Left ventricle myocardium inferior (tissue), 1 donor: Measurements from ENCODE around the gene NT5C3A. TPM values are rescaled to one million over a fixed set of nuclear protein-coding genes. Genes with fewer than 3 reads are reported as not detected.

Experiments
- DNase-seq: peaks from one replicate; pipeline ENCODE4 v3.0.0-alpha.2; 2020
- H3K27ac ChIP-seq: fragments of 200-600 bp; replicated peaks from 2 replicates; pipeline ENCODE4 v1.8.0; 2021
- H3K27me3 ChIP-seq: fragments of 200-600 bp; 2 replicates; pipeline ENCODE4 v1.8.0; 2021; ENCODE audit warnings: low read depth
- H3K36me3 ChIP-seq: fragments of 200-600 bp; 2 replicates; pipeline ENCODE4 v1.8.0; 2021
- H3K4me1 ChIP-seq: fragments of 200-600 bp; 2 replicates; pipeline ENCODE4 v1.8.0; 2021
- H3K4me3 ChIP-seq: fragments of 200-600 bp; 2 replicates; pipeline ENCODE4 v1.8.0; 2021; ENCODE audit warnings: mild to moderate bottlenecking, moderate library complexity
- H3K9me3 ChIP-seq: fragments of 200-600 bp; replicated peaks from 2 replicates; pipeline ENCODE4 v1.8.0; 2021
- intact Hi-C: fragments of 100-400 bp; cut with micrococcal nuclease; formaldehyde crosslinking; loops from one replicate; pipeline ENCODE4 v1.11.0; 2022
- total RNA-seq: library from RNA; stranded (reverse); fragmentation: NEBNext Ultra II Directional; extraction: Animal tissue kit (Norgen Biotek cat#: 25700); gene quantifications from one replicate; pipeline ENCODE4 v1.2.1, GENCODE V29; 2021
- TF ChIP-seq, protein P1 (sequence below): fragments of 200-600 bp; IDR thresholded peaks from 2 replicates; pipeline ENCODE4 v1.8.0; 2021; ENCODE audit warnings: antibody characterized with exemption, mild to moderate bottlenecking, borderline replicate concordance
- donor health status: DM: no; HTN: yes; CAD: no; lungs with severe emphysema.

Gene NT5C3A
- total RNA-seq, 1 donor from 2014 or later, result 33.4 TPM

DNA sequence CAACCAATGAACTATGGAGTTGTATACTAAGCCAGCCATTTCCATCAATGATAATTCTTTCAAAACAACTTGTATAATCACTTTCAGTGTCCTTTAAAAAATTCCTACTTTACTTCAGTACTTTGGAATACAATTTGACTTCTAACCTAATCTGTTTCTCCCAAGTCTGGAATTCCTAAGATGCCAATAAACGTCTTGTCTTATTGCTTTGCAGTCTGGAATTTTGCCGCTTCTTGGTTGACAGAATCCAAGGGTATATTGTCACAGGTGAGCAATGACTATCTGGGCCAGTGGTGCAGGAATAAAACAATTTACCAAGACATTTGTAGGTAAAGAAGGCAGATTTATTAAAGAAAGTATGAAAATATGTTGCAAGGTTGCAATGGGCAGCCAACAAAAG is 24.8 kb upstream of the NT5C3A start:
- intact Hi-C loops, result no loop called here
- H3K9me3 ChIP-seq, result no peaks in the 10 kb centered on the region

DNA sequence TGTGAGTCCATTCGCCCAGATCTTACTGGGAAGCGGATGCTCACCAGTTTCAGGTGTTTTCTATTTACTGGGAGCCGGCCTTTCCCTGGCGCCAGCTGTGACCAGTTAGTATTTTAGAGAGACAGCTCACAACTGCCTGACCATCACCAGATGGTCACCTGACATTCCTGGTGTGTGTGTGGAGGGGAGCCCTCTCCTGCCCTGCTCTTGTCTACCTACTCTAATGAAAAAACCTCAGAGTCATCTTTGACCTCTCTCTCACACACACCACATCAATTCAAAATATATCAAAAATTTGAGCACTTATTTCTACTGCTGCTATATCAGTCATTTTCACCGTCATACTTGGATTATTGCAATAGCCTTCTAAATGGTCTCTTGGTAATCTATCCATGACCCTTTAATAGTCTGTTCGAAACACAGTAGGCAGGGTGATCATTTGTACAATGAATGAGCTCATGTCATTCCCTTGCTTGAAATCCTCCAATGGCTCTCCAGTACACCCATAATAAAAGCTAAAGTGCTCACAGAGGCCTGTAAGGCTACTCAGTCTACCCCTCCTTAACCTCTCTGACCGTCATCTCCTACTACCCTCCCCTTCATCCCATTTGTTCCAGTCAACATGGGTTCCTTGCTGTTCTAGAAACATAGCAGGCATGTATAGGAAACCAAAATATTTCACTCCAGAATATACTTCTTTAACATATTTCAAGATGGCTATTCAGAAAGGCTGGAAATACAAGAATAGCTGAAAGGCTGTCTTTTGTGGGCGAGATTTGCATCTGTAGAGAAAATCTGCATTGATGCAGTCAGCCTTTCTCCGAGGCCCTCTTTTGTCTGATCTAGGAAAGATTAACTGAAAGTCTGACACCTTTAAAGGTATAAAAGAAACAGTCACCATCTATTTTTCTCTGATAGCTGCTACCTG is 17.5 kb upstream of the NT5C3A start:
- DNase-seq, result no peak
- intact Hi-C loops, result no loop called here

More for the DNA sequence above, 24.8 kb upstream of the NT5C3A start:
- Histone ChIP-seq H3K27me3 (no peaks in the 10 kb centered on the region), H3K36me3 (no peaks in the 10 kb centered on the region), H3K4me3 (no peak overlapping the region), H3K4me1 (peaks cover 11% of the 10 kb centered on the region), H3K27ac (peak overlapping the region; percentile 40)
- no peak for DNase-seq
- TF ChIP-seq, protein P1, sequence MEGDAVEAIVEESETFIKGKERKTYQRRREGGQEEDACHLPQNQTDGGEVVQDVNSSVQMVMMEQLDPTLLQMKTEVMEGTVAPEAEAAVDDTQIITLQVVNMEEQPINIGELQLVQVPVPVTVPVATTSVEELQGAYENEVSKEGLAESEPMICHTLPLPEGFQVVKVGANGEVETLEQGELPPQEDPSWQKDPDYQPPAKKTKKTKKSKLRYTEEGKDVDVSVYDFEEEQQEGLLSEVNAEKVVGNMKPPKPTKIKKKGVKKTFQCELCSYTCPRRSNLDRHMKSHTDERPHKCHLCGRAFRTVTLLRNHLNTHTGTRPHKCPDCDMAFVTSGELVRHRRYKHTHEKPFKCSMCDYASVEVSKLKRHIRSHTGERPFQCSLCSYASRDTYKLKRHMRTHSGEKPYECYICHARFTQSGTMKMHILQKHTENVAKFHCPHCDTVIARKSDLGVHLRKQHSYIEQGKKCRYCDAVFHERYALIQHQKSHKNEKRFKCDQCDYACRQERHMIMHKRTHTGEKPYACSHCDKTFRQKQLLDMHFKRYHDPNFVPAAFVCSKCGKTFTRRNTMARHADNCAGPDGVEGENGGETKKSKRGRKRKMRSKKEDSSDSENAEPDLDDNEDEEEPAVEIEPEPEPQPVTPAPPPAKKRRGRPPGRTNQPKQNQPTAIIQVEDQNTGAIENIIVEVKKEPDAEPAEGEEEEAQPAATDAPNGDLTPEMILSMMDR, result no peak

DNA sequence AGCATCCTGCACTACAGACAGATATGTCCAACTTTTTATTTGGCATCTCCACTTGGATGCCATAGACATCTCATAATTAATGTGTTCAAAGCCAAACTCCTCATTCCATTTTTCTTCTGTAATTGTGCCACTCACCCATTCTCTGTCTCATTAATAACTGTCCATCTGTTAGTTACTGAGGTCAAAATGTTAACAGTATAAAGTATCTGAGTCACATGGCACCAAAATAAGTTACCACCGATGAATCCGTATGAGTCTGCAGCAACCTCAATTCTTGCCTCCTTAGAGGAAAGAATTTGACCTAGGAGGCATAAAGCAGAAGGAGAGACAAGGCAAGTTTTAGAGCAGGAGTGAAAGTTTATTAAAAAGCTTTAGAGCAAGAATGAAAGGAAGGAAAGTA is 16.5 kb upstream of the NT5C3A start:
- H3K36me3 ChIP-seq, result no peaks in the 10 kb centered on the region
- H3K9me3 ChIP-seq, result no peaks in the 10 kb centered on the region
- H3K27me3 ChIP-seq, result peaks cover 5% of the 10 kb centered on the region
- no peak overlapping the region for H3K4me3 ChIP-seq
- TF ChIP-seq, protein P1, result no peak
- no peaks in the 10 kb centered on the region for H3K4me1 ChIP-seq
- DNase-seq, result no peak
- intact Hi-C loops, result no loop called here
- no peak overlapping the region for H3K27ac ChIP-seq

More for the DNA sequence above, 17.5 kb upstream of the NT5C3A start:
- Histone ChIP-seq H3K4me1 (no peaks in the 10 kb centered on the region), H3K27me3 (peaks cover 5% of the 10 kb centered on the region), H3K27ac (no peak overlapping the region), H3K36me3 (no peaks in the 10 kb centered on the region), H3K9me3 (no peaks in the 10 kb centered on the region), H3K4me3 (no peak overlapping the region)
- TF ChIP-seq, protein P1, result no peak

DNA sequence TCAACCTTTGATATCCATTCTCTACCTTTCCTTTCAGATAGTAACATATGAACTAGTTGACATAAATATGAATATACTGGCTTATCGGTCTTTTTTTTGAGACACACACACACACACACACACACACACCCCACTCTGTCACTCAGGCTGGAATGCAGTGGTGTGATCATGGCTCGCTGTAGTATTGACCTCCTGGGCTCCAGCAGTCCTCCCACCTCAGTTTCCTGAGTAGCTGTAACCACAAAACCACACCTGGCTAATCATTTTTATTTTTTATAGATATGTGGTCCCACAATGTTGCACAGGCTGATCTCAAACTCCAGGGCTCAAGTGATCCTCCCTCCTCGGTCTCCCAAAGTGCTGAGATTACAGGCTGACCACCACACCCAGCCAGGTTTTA is 14.2 kb upstream of the NT5C3A start:
- TF ChIP-seq, protein P1, result no peak
- no peak overlapping the region for H3K27ac ChIP-seq
- no peak overlapping the region for H3K4me3 ChIP-seq
- intact Hi-C loops, result no loop called here
- H3K9me3 ChIP-seq, result no peaks in the 10 kb centered on the region
- no peaks in the 10 kb centered on the region for H3K36me3 ChIP-seq
- H3K4me1 ChIP-seq, result peaks cover 7% of the 10 kb centered on the region
- peaks cover 5% of the 10 kb centered on the region for H3K27me3 ChIP-seq
- DNase-seq, result no peak

DNA sequence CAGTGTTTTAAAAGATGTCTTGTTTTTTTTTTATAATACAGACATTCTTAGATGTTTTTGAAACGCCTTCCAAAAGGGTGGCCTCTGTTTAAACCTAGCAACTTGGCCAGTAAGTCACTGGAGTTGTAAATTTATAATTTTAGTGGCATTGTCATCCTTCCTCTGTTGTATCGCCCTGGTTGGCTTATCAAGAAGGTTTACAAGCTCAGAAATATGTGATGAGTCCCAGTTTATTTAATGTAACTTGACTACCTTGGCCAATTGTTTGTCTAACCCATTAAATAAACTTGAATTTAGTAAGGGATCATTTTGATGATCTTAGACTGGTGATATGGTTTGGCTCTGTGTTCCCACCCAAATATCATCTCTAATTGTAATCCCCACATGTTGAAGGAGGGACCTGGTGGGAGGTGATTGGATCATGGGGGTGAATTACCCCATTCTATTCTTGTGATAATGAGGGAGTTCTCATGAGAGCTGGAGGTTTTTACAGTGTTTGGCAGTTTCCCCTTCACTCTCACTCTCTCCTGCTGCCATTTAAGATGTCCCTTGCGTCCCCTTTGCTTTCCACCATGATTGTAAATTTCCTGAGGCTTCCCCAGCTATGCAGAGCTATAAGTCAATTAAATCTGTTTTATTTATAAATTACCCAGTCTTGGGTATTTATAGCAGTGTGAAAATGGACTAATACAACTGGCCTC is 13.4 kb upstream of the NT5C3A start:
- H3K4me1 ChIP-seq, result peaks cover 7% of the 10 kb centered on the region
- peaks cover 3% of the 10 kb centered on the region for H3K9me3 ChIP-seq
- DNase-seq, result no peak
- intact Hi-C loops, result no loop called here
- no peak overlapping the region for H3K4me3 ChIP-seq
- no peaks in the 10 kb centered on the region for H3K36me3 ChIP-seq
- TF ChIP-seq, protein P1, result no peak
- H3K27ac ChIP-seq, result no peak overlapping the region
- peaks cover 5% of the 10 kb centered on the region for H3K27me3 ChIP-seq
